Sigmoid colon (tissue), 7 donors: Measurements from ENCODE around the gene DCAF7. TPM values are rescaled to one million over a fixed set of nuclear protein-coding genes. Genes with fewer than 3 reads are reported as not detected.

ENCODE experiments used
- DNase-seq: peaks from one replicate; pipeline ENCODE4 v3.0.0-alpha.2; 2019
- H3K27ac ChIP-seq, 4 donors: fragments of 200-600 bp; sonication (generic); one replicate each; pipeline ENCODE4 v1.5.1; 2016 to 2019; ENCODE audit warnings: mild to moderate bottlenecking in 1 of 4
- H3K27me3 ChIP-seq, 3 donors: fragments of 200-600 bp; sonication (generic); one replicate each; pipeline ENCODE4 v1.5.1; 2019; ENCODE audit warnings: mild to moderate bottlenecking in 1 of 3
- H3K36me3 ChIP-seq, 4 donors: fragments of 200-600 bp; sonication (generic); one replicate each; pipeline ENCODE4 v1.5.1; 2016 to 2019
- H3K4me1 ChIP-seq, 4 donors: fragments of 200-600 bp; sonication (generic); one replicate each; pipeline ENCODE4 v1.5.1; 2017 to 2019
- H3K4me3 ChIP-seq, 4 donors: fragments of 200-600 bp; sonication (generic); one replicate each; pipeline ENCODE4 v1.5.1; 2017 to 2019; ENCODE audit warnings: mild to moderate bottlenecking in 2 of 4, moderate library complexity in 1 of 4
- H3K9me3 ChIP-seq, 4 donors: fragments of 200-600 bp in 3 of 4; sonication (generic) in 3 of 4; one replicate each; pipeline versions ENCODE4 v1.5.1 to v1.6.1; 2013 to 2019
- CTCF ChIP-seq, 4 experiments: fragments of 450-650 bp in 3 of 4; fragments of 200-600 bp in 1 of 4; IDR thresholded peaks; one replicate each; pipeline ENCODE4 v1.5.1; 2016 to 2019; ENCODE audit warnings: antibody characterized with exemption in 4 of 4, mild to moderate bottlenecking in 3 of 4, moderate library complexity in 2 of 4
- EP300 ChIP-seq, 4 donors: sonication (generic); formaldehyde crosslinking; IDR thresholded peaks; one replicate each; pipeline ENCODE4 v1.6.1; 2017; ENCODE audit warnings: antibody characterized with exemption in 4 of 4
- POLR2A ChIP-seq, 2 donors: fragments of 450-650 bp; IDR thresholded peaks; one replicate each; pipeline ENCODE4 v1.6.1; 2016; ENCODE audit warnings: antibody characterized with exemption in 2 of 2, mild to moderate bottlenecking in 2 of 2, moderate library complexity in 2 of 2
- POLR2AphosphoS5 ChIP-seq, 4 donors: sonication (generic); formaldehyde crosslinking; IDR thresholded peaks; one replicate each; pipeline ENCODE4 v1.6.1; 2017; ENCODE audit warnings: antibody characterized with exemption in 4 of 4
- WGBS, 2 donors: extraction: QIAGEN DNeasy Blood & Tissue Kit; methylation state at CpG; one replicate each; pipeline ENCODE4 v1.1.7; 2013; 5-methylcytosine and 5-hydroxymethylcytosine counted together
- intact Hi-C: fragments of 100-400 bp; cut with DNase I; formaldehyde crosslinking; loops from one replicate; pipeline ENCODE4 v1.15.1; 2023
- polyA plus RNA-seq, 3 donors: library from polyadenylated mRNA; stranded (reverse); fragments of 200-250 nt; gene quantifications; one replicate each; pipeline ENCODE4 v1.2.3, GENCODE V29; 2013
- total RNA-seq, 4 donors: library from RNA; depleted of rRNA; stranded (reverse); fragments of >200 nt; gene quantifications; one replicate each; pipeline ENCODE4 v1.1.0, GENCODE V29; 2016
- donor health status: healthy with polysubstance abuse.
- donor health status: Bipolar disorder and iron deficiency.
- donor health status: healthy.

DCAF7 gene
- total and polyA plus RNA-seq, 7 donors, result 14.4 to 34.6 (median 23.1) TPM

GRCh38 chr17:63517825-63518534, 32.3 kb upstream of the DCAF7 start:
- DNase-seq, result no peak
- H3K4me3 ChIP-seq, result no peak overlapping the region
- H3K4me1 ChIP-seq, result peaks cover 0 to 4% (median 0%) of the 10 kb centered on the region in 4 donors
- intact Hi-C loops, result no loop called here
- H3K27ac ChIP-seq, result no peak overlapping the region
- TF ChIP-seq POLR2A (IDR thresholded peaks at IDR 0.05) (no peak), POLR2AphosphoS5 (IDR thresholded peaks at IDR 0.05) (no peak), CTCF (IDR thresholded peaks at IDR 0.05) (no peak), EP300 (IDR thresholded peaks at IDR 0.05) (no peak)
- WGBS, 2 donors, result 44 to 74% methylated on average over 8 of the region's 8 CpGs
- no peaks in the 10 kb centered on the region for H3K36me3 ChIP-seq
- H3K27me3 ChIP-seq, result peaks cover 0 to 8% (median 3%) of the 10 kb centered on the region in 3 donors
- H3K9me3 ChIP-seq, result no peaks in the 10 kb centered on the region

DNA sequence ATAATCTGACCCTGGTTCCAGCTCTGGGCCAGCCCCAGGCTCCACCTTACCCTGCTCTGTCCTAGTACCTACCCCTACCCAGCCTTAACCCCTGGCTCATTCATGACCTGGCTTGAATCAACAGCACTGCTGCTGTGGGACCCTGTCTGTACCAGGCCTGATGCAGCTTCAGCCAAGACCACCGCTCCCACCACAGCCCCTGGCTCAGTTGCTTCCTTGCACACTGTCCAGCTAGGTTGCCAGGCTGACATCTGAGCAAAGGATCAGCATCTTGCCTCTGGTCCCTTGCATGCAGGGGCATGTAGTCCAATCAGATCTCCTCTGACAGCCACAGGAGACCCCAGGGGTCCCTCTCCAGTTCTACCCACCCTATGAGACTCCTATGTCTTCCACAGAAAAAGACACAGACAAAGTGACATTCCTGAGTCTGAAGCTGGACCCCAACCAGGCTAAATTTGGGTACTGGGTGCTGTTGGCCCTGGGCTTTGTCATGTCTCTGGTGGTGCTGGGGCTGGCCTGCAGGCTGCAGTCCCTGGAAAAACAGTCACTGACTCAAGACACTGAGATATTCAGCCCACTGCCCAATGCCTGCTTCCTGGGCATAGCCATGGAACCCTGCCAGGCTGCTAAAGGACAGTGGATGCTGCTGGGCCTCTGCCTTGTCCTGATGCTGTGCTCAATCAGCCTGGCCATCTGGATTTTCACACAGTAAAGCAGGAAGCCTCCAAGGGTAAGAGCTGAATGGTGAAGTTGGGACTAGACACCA, 31.0 kb upstream of the DCAF7 start:
- WGBS, 2 donors, result 88 to 94% methylated on average over 1 of the region's 1 CpG
- DNase-seq, result no peak
- TF ChIP-seq EP300 (IDR thresholded peaks at IDR 0.05), result no peak
- no peak for TF ChIP-seq POLR2A (IDR thresholded peaks at IDR 0.05)
- TF ChIP-seq POLR2AphosphoS5 (IDR thresholded peaks at IDR 0.05), result no peak
- TF ChIP-seq CTCF (IDR thresholded peaks at IDR 0.05), result no peak
- Histone ChIP-seq H3K27me3 (peaks cover 0 to 22% (median 6%) of the 10 kb centered on the region in 3 donors), H3K4me3 (no peak overlapping the region), H3K27ac (no peak overlapping the region), H3K9me3 (no peaks in the 10 kb centered on the region), H3K36me3 (no peaks in the 10 kb centered on the region), H3K4me1 (peaks cover 0 to 9% (median 2%) of the 10 kb centered on the region in 4 donors)
- intact Hi-C loops, result no loop called here

DNA sequence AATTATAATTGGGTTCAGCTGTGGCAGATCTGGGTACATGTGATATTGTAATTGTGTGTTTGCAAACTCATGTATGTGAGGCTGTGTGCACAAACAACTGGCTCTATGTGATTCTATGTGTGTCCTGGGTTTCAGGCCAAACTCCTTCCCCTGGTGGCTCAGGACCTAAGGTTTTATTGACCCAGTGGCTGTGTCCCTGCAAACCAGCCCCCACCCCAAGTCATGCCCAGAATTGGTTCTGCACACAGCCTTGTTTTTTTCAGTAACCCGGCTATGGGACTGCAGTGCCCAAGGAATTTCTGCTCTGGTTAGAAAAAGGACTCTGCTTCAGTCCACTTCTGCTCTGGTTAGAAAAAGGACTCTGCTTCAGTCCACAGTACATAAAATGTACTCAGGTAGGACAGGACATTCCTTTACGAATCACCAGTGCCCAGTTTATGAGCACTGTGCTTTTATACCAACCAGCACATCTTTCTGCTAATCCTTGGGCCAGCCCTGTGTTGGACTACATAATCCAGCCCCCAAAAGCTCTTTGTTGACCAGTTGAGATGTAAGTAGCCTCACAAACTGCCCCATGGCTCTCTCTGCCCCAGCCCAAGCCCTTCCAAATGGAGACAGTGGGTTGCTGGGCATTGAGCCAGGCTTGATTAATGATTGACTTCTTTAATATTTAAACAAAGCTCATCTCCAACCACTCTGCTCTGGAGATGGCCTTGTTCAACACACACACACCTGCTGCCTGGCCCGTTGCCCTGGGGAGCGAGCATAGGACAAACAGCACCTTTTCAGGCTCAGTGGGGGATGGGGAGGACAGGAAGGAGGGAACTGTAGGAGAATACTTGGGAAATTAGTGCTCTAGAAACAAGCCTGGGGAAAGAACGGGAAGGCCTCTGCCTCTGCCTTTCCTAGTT, 30.1 kb upstream of the DCAF7 start:
- H3K9me3 ChIP-seq, result no peaks in the 10 kb centered on the region
- no peaks in the 10 kb centered on the region for H3K36me3 ChIP-seq
- no peak for DNase-seq
- H3K27me3 ChIP-seq, result peaks cover 1 to 30% (median 6%) of the 10 kb centered on the region in 3 donors
- H3K27ac ChIP-seq, result no peak overlapping the region
- intact Hi-C loops, result no loop called here
- no peak overlapping the region for H3K4me3 ChIP-seq
- 13 to 40% methylated on average over 5 of the region's 5 CpGs for WGBS, 2 donors
- peaks cover 0 to 9% (median 2%) of the 10 kb centered on the region in 4 donors for H3K4me1 ChIP-seq
- TF ChIP-seq POLR2A (IDR thresholded peaks at IDR 0.05), result no peak
- TF ChIP-seq EP300 (IDR thresholded peaks at IDR 0.05), result no peak
- TF ChIP-seq POLR2AphosphoS5 (IDR thresholded peaks at IDR 0.05), result no peak

DNA sequence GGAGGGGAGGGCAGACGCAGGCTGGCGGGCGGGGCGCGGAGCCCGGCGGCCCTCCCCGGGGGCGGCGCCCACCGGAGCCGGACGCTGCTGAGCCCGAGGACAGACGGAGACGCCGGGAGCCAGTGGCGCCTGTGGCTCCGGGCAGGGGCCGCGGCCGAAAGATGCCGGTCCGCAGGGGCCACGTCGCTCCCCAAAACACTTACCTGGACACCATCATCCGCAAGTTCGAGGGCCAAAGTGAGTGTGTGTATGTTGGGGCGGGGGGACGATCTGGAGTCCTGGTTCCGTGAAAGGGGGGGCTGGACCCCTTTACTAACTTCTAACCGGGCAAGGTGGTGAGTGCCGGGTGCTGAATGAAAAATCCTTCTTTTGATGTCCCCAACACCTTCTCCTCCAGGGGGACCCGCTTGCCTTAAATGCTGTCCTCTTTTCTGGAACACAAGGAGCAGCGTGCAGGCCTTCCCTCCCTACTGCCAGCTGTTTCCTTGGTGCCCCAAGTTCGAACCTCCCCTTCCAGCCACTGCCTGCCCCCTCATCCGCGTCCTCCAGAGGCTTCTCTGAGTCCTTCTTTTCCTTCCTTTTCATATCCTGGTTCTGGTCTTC, 26.9 kb upstream of the DCAF7 start, which contains the start of gene KCNH6:
Gene KCNH6, plus strand, starts transcription at position 106 of the 603 bp plus-strand sequence. Its CDS starts 56 bp downstream, at position 162.
- Histone ChIP-seq H3K27ac (no peak within 1 kb of the TSS), H3K9me3 (no peaks in the 10 kb centered on the region), H3K27me3 (peaks cover 6 to 30% (median 7%) of the 10 kb centered on the region in 3 donors), H3K36me3 (no peaks in the 10 kb centered on the region), H3K4me3 (peak within 1 kb of the TSS in 2 of 4 donors; percentile 15 to 26), H3K4me1 (peaks cover 0 to 9% (median 2%) of the 10 kb centered on the region in 4 donors)
- no peak for DNase-seq
- intact Hi-C loops, result no loop called here
- TF ChIP-seq EP300 (IDR thresholded peaks at IDR 0.05) (no peak), CTCF (IDR thresholded peaks at IDR 0.05) (no peak), POLR2AphosphoS5 (IDR thresholded peaks at IDR 0.05) (no peak), POLR2A (IDR thresholded peaks at IDR 0.05) (no peak)
- WGBS, 2 donors, result 9 to 10% methylated on average over 38 of the region's 38 CpGs
